ENCODE results near the gene BRIP1.
A peak's percentile ranks its signal among the peaks of the same experiment; 100 is the strongest.

The BRIP1 gene

GRCh38 chr17:61846761-61847375, 16.5 kb downstream of the BRIP1 start:
- TF ChIP-seq ZNF701 (tag by site-specific recombination; IDR thresholded peaks at IDR 0.05), result no peak
- Histone ChIP-seq H3K4me3 (ENCODE audit: low read depth, low read length) (no peak overlapping the region), H3K27ac (ENCODE audit: extremely low read depth, low read depth, low read length) (no peak overlapping the region), H3K36me3 (ENCODE audit: control insufficient read depth in 2 of 2, insufficient read depth in 1 of 2, low read length in 2 of 2) (peaks cover 74% of the 10 kb centered on the region in 2 experiments), H3K9me3 (ENCODE audit: control insufficient read depth, insufficient read depth, low read depth, low read length) (no peaks in the 10 kb centered on the region), H3K4me1 (ENCODE audit: control insufficient read depth, insufficient read depth, low read length) (no peaks in the 10 kb centered on the region)
- ChIA-PET POLR2A (no interaction called here), CTCF (no interaction called here)

- peaks cover 75 to 77% of the 10 kb centered on the region in 2 experiments for H3K36me3 ChIP-seq (ENCODE audit: control insufficient read depth in 2 of 2, insufficient read depth in 1 of 2, low read length in 2 of 2)
These were observed 17.2 kb downstream of the BRIP1 start for GRCh38 chr17:61846088-61846487.

GRCh38 chr17:61843435-61843834, 19.9 kb downstream of the BRIP1 start:
- H3K9me3 ChIP-seq (ENCODE audit: control insufficient read depth, insufficient read depth, low read depth, low read length), result no peaks in the 10 kb centered on the region
- POLR2A ChIA-PET, result interaction anchor here (1.3 kb wide), 1 partner anchor 20 kb away, joined by 4 read pairs; the partner anchor contains the start of gene BRIP1
- CTCF ChIA-PET, result interaction anchor here (0.5 to 1.5 kb wide), 3 partner anchors 100 to 266 kb away, joined by 3 to 4 read pairs (median 3); no protein-coding TSS in a partner anchor
- peaks cover 68 to 80% of the 10 kb centered on the region in 2 experiments for H3K36me3 ChIP-seq (ENCODE audit: control insufficient read depth in 2 of 2, insufficient read depth in 1 of 2, low read length in 2 of 2)
- H3K4me3 ChIP-seq (ENCODE audit: low read depth, low read length), result no peak overlapping the region
- no peaks in the 10 kb centered on the region for H3K4me1 ChIP-seq (ENCODE audit: control insufficient read depth, insufficient read depth, low read length)
- no peak overlapping the region for H3K27ac ChIP-seq (ENCODE audit: extremely low read depth, low read depth, low read length)
- TF ChIP-seq ZNF133 (tag by site-specific recombination; IDR thresholded peaks at IDR 0.05) (no peak), RBAK (tag by site-specific recombination; IDR thresholded peaks at IDR 0.05) (no peak), ZFHX2 (tag by site-specific recombination; conservative IDR thresholded peaks at IDR 0.05) (no peak), ZSCAN30 (tag by site-specific recombination; IDR thresholded peaks at IDR 0.05) (no peak), REPIN1 (tag by site-specific recombination; IDR thresholded peaks at IDR 0.05; ENCODE audit: low read depth) (no peak), PRDM2 (tag by site-specific recombination; IDR thresholded peaks at IDR 0.05; ENCODE audit: borderline replicate concordance) (no peak), ZSCAN16 (tag by site-specific recombination; IDR thresholded peaks at IDR 0.05) (no peak), ZNF580 (tag by site-specific recombination; IDR thresholded peaks at IDR 0.05) (no peak), HIC1 (tag by site-specific recombination; IDR thresholded peaks at IDR 0.05) (no peak), ZNF398 (tag by site-specific recombination; IDR thresholded peaks at IDR 0.05) (no peak)

More at GRCh38 chr17:61846088-61846487, 17.2 kb downstream of the BRIP1 start:
- H3K27ac ChIP-seq (ENCODE audit: extremely low read depth, low read depth, low read length), result no peak overlapping the region
- ChIA-PET CTCF (interaction anchor here (1.3 kb wide), 1 partner anchor 9 kb away, joined by 6 read pairs; no protein-coding TSS in a partner anchor), POLR2A (no interaction called here)
- TF ChIP-seq ZNF596 (tag by site-specific recombination; IDR thresholded peaks at IDR 0.05) (peak; percentile 94), ZNF280D (tag by site-specific recombination; IDR thresholded peaks at IDR 0.05) (no peak)
- no peaks in the 10 kb centered on the region for H3K9me3 ChIP-seq (ENCODE audit: control insufficient read depth, insufficient read depth, low read depth, low read length)
- no peaks in the 10 kb centered on the region for H3K4me1 ChIP-seq (ENCODE audit: control insufficient read depth, insufficient read depth, low read length)
- no peak overlapping the region for H3K4me3 ChIP-seq (ENCODE audit: low read depth, low read length)
